ENCODE measurements around the gene YKT6.
"Not testable (repeated sequence)": the region's sequence is repeated elsewhere in the genome, so short reads cannot be mapped to it uniquely, and the experiment has no call there.

Gene YKT6

DNA sequence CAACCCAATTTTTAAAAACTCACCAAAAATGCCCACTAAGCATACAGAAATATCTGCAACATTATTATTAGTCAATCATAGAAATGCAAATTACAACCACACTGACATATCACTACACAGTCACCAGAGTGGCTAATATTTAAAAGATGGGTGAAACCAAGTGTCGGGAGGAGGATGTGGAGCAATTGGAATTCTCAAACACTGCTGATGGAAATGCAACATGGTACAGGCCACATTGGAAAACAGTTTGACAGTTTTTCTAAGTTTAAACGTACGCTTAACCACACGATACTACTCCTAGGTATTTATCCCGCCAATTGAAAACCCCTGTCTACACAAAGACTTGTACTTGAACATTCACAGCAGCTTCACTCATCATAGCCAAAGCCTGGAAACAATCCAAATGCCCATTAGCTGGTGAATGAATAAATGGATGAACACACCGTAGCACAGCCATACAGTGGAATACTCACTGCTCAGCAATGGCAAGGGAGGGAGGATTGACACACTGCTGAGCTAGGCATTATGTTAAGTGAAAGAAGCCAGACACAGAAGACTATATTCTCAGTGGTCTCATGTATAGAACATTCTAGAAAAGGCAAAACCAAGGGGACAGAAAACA, 27.9 kb upstream of the YKT6 start:
- peak; percentile 12 for DNase-seq

DNA sequence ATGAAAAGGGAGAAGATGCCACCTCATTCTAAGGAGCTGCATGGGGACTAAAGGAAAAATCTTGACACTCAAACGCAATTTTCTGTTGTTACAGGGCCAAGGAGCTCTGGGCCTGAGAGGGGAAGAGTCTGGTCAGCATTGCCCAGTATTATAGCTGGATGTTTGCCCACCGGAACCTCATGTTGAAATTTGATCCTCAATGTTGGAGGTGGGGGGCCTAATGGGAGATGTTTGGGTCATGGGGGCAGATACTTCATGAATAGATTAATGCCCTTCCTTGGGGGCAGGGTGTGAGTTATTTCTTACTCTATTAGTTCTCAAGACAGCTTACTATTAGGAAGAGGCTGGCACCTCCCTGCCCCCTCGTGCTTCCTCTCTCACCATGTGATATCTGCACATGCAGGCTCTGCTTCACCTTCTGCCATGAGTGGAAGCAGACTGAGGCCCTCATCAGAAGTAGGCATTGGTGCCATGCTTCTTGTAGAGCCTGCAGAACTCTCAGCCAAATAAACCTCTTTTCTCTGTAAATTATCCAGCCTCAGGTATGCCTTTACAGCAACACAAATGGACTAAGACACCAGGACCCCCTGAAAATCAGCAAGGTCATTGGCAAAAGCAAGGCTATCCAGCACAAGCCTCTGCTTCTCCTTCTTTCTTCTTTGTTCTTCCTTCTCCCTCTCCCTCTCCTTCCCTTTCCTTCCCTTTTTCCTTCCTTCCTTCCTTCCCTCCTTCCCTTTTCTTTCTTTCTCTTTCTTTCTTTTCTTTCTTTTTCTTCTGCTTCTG, 26.7 kb upstream of the YKT6 start:
- DNase-seq, result peak; percentile 29

DNA sequence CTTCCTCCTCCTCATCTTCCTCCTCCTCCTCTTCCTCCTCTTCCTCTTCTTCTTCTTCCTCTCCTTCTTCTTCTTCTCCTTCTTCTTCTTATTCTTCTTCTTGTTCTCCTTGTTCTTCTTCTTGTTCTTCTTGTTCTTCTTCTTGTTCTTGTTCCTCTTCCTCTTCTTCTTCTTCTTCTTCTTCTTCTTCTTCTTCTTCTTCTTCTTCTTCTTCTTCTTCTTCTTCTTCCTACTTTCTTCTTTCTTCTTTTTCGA, 26.2 kb upstream of the YKT6 start:
- DNase-seq, result not testable (repeated sequence)

DNA sequence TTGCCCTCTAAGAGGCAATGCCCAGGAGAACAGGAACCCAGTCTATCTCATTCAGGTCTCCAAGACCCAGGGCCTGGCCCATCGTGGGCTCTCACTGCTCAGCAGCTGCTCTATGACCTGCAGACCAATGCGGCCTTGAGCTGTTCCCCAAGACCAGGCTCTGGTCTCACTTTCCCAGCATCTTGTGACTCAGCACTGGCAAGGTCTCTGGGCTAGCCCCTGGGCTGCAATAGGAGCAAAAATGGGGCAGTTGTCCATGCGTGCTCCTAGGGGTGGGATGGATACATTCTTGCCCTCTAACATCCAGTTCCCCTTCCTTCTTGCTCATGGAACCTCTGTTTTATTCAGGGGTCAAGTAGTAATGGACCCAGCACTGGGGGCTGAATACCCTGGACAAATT, 25.0 kb upstream of the YKT6 start:
- DNase-seq, result peak; percentile 43

DNA sequence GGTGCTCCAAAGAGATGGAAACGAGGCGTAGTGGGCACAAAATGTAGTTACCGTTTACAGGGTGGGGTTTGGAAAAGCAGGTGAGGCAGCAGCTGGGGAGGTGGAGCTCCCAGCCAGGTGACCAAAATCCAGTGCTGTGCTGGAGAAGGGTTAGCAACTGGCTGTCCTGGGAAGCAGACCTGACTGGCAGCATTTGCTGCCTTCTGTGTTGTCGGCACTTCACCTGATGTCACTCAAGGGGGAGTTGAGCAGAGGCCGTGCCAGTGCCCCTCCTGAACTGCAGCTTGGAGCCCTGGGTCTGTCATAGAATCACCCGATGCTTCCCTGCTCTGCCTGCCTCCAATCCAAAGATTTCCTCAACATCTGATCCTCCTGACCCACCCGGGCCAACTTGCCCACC, 24.3 kb upstream of the YKT6 start:
- peak; percentile 23 for DNase-seq

DNA sequence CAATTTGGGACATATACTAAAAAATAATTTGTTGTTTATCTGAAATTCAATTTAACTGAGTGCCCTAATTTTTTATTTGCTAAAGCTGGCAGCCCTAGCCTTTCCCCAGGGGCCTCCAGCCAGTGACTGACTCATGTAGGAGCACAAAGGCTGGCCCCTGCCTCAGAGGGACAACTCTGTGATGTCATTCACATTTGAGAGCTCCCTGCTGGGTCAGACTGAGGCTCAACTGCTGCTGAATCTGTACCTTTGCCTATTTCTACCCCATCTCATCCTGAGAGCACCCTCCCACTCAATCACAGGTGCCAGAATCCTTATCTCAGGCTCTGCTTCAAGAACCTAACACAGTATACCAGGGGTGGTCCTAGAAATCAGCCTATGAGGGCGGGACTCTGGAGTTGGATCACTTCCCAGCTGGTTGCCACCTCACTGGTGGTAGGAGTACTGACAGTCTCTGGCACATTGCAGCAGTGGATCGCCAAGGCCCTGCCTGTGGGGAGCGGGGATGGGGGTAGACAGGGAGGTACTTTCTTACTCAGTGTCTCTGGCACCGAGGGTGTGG, 23.1 kb upstream of the YKT6 start:
- peak; percentile 54 for DNase-seq

DNA sequence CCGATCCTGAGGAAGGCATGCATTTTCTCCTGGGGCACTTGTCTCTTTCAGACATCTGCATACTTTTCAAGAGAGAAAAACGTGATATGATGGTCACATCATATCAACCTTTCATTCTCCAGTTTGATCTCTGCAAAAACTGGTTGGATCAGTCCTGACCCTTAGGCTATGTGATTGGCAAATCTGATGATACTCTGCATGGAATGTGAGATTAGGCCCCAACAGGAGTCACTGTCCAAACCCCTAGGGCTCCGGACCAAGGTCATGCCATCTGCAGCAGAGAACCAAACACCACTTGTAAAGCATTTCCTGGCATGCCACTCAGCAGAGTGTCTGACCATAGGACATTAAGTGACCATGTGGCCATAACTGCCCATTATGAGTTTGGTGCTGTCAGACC, 20.1 kb upstream of the YKT6 start:
- no peak for DNase-seq

DNA sequence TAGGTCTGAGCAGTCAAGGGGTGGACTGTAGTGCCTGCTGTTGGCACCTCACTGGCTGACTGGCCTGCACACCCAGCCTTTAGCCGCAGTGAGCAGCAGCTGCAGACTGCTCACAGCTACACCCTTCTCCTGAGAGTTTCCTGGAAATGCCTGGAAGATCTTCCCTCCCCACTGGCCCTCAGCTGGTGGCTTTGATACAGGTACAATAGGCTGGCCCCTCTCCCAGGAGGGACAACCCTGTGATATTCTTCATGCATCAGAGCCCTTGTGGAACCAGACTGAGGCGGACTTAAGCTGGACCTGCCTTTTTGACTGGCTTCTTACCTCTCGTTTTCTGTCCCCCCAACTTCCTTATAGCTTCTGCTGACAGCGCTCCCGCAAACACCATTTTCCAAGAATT, 18.0 kb upstream of the YKT6 start:
- peak; percentile 40 for DNase-seq

DNA sequence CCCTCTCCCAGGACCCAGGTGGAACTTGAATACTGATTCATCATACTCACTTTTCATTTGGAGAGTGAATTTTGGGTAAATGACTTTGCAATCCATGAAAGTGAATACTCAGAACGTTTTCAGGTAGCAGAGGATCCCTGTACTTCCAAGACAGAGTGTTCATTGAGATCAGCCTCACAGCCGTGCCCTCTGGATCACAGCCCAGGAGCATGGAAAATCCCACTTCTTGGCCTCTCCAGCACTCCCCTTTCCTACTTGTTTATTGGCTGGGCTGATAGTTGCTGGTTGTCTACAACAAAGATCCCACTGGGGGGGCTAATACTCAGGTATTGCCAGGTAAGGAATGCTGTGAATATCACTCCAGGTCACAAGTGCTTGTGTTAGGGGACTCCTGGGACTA, 17.4 kb upstream of the YKT6 start:
- DNase-seq, result peak; percentile 32

DNA sequence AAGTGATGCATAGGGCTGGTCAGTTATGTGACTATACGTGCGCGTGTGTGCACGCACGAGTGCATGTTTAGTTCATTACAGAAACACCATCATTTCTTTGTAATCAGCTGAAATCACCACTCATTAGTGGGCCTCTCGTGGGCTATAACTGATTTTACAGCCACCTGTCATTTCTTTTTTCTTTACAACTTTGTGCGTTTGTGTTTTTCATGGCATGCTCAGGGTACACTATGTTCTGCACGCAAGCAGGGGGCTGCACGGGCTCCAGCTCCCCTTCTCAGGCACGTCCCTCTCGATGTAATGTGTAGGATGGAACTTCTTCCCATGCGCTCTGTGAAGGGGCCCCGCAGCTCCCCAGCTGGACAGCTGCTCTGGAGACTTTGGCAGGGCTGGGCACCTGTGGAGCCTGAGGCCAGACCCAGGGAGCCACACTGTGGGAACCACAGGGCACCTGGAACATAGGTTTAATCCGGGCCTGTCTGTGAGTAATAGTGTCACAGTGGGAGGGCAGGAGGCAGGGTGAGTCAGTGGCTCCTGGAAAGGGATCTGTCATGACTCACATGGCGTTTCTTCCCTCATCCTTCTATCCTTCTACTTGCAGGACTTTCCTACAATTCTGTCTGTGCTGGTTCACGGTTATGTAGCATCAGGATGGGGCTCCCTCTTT, 16.4 kb upstream of the YKT6 start:
- peak; percentile 94 for DNase-seq

DNA sequence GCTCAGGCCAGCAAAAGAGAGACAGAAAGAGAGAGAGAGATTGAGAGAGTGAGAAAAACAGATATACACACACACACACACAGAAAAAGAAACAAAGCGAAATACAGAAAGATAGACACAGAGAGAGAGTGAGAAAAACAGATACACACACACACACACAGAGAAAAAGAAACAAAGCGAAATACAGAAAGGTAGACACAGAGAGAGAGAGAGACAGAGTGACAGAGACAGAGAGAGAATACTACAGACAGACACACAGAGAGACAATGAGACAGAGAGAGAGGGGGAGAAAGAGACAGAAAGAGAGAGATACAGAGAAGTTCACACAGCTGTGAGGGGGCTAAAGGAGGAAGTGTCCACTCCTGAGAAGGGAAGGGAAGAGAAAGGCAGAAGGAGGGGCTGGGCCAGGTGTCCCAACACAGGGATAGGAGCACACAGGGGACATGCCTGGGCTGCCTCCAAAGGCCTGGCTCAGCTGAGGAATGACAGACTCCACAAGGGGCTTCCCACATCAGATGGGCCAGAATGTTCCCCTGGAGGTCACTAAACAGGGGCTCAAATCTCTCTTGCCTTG, 15.8 kb upstream of the YKT6 start:
- DNase-seq, result no peak

DNA sequence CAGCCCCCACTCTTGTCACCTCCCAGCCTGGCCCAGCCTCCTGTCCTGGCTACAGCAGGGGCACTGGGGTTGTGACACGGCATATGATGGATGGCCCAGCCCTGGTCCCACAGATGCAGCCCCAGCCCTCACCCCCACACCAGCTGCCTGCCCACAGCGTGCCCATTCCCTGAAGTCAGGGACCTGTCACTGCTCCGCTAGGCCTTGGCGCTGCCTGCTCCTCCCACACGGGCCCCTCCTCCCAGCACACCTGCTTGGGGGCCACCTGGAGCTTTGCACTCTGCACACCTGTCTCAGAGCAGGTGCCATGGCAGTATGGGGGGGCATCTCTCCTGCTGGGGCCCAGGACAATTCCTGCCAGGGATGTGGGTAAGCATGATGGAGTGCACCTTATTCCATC, 15.0 kb upstream of the YKT6 start:
- no peak for DNase-seq

DNA sequence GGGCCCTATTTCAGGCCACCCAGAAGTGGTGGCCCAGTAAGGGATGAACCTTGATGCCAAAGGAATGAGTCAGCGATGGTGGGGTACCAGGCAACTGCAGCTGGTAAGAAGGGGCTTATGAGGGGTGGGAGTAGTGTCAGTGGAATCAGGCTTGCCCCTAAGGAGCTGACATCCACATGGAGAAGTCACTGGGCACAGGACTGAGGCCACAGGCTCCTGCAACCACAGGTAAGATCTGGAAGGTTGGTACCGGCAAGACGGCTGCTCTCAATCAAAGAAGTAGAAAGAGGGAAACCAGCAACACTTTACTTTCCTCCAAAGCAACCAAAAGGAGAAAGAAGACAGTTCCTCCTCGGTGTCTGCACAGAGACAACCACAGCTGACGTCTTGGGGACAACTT, 14.0 kb upstream of the YKT6 start:
- DNase-seq, result no peak

DNA sequence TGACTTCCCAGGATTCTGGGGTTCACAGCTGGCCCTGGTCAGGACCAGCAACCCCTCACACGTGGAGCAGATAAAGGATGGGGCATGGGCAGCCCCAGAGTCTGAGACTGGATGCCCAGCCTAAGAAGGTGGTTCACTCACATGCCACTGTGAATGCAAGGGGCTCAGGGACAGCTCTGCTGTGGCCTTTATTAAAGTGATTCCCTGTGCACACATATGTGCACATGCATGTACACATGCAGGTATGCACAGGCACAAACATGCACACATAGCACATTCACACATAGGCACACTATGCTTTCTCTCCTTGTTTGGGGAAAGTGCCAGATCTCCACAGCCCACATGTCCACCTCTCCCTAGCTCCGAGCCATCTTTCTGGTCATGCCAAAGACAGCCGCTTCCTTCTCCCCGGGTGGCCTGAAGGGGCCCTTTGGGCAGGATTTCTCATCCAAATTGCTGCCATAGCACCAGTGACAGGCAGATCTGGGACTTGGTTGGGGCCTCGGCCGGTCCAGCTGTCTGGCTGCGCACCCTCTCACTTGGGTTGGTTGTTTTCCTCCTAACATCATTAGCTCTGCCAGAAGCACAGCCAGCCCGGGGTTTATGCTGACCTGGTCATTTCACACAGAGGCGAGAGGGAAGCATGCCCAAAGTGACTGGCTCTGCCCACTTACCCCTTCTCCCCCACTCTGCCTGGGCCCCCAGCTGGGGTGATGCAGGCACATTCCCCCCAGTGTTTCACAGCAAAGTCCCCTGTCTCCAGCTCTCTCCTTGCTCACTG, 13.0 kb upstream of the YKT6 start:
- no peak for DNase-seq

DNA sequence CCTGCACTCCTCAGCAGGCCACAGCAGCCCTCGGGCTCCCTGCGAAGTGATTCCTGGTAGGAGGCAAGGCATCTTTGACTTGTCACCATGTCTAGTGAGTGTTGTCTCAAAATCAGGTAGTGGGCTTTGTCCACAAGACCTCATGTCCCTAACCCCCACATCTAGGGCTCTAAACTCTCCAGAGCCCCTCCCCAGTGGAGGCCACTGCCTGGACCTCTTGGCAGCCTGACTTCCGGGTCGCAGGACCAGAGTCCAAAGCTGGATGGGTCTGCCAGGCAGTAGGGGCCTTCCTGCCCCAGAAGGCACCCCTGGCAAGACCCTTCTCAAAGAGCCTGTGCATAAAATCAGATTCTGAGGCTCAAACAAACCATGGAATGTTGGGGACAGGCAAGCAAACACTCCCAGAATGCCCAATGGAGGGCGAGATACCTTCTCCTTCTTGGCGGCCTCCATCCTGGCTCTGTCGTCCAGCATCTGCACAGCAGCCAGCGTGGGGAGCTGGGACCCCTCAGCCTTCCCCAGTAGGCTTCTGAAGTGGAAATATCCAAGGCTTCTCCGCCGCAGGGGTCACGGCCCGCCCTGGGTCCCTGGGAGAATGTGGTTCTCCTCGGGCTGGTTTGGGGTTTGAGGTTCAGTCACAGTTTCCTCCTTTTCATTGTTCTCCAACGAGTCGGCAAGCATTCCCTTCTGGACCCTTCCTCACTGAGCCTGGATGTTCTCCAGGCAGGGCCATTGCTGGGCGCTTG, 12.1 kb upstream of the YKT6 start:
- no peak for DNase-seq

DNA sequence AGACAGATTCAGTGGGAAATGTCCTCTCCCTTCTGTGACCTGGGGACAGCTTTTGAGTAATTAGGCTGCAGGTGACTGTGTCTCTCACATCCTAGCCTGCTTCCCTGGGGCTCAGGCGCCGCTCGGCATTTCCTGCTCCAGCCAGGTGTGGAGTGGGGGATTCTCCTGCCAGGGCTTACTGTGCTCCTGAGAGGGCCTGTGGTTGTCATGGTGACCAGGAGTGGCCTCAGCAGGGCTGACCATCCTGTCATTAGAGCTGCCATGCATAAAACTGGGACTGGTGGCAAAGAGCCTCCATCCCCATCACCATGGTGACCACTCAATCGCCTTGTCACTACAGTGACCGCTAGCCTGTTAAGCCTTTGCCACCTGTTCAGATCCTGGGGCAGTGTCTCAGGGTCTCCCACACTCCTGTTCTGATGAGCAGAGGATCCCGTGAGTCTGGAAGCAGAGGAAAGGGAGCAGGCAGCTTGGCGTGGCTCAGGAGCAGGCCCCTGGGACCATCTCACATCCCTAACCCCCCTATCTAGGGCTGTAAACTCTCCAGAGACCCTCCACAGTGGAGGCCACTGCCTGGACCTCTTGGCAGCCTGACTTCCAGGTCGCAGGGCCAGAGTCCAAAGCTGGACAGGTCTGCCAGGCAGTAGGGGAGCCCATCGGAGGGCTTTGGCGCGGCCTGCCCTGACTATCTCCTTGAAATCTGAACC, 11.3 kb upstream of the YKT6 start, which contains the start of gene GCK:
Gene GCK (minus strand): TSS at position 154 of the 707 bp plus-strand sequence. CDS start 486 bp downstream, outside the sequence.
- DNase-seq, result no peak

DNA sequence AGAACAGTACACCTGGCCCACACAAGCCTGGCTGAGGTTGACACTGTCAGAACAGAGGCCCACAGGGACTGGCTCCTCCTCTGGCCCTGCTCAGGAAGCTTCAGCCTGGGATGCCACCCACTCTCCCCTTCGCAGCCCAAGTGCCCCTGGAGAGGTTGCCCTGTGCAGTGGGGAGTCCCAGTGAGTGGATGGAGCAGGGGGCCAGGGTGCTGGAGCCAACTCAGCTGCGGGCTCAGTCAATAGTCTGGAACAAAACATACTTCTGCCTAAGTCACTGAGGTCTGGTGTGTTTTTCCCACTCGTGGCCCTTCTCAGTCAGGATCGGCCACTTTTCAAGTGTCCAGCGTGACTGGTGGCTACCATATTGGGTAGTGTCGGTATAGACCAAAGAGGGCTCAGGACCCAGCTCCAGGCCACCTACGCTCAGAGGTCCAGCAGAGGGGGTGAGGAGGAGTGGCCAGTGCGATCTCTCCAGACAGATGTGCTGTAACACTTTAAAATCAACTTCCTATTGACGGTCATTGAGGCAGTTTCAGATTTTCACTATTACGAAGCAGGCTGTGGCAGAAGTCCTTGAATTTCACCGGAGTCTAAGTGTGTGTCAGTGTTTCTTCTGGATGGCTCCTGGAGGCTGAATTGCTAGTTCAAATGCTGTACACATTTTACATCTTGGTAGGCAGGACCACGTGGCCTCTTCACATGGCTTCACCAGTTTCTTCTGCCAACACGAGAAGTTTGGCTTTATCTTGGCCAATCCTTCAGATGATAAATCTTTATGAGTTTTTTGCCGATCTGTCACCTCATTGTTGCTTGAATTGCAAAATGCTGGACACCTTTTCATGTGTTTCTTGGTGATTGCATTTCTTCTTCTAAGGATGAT, 10.5 kb upstream of the YKT6 start:
- DNase-seq, result no peak

DNA sequence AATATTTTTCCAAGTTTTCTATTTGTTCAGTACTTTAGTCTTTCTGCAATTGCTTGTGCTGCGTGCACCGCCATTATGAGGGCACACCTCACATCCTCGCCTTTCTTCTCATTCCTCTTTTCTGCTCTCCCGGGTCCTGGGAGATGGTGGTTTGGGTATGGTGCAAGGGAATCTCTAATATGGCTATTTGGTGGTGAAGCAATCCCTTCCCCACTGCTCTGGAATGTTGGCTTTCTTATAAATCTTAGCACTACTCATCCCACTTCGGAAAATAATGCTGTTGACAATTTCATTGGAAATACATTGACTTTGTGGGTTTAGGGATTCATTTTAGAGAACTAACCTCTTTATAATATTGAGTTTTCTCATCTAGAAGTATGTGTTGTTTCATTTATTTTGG, 9.6 kb upstream of the YKT6 start:
- no peak for DNase-seq

DNA sequence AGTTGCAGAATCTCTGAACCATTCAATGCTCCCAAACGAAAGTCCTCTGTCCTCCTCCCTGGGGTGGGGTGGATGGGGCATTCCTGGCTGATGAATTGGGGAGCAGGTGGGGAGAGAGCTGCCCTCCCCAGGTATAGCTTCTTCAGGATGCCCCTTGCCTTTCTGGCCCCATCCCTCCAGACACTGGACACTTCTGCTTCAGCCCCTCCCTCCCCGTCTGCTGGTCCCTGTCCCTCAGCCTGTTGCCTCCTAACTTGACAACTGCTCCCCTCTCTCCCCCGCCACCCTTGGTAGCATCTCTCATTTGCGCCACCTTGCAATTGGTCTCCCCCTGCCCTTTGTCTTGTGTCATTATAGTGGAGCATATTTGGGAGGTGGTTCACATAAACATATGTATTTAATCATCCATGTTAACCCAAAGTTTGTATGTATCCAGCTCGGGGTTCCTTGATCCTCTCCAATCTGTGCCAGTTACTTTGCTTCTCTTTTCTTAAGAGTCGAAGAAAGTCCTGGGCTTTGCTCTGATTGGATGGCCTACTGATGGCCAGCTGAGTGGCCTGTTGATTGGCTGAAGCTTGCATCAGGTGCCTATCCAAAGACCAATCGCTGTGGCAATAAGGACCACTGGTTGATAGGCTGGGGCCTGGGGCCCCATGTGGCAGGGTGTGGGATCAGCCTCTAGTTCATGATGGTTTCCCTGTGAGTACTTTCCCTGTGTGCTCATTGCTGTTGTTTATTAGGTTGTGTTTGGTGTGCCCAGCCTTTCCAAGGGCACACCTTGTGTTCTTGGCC, 7.6 kb upstream of the YKT6 start:
- no peak for DNase-seq

DNA sequence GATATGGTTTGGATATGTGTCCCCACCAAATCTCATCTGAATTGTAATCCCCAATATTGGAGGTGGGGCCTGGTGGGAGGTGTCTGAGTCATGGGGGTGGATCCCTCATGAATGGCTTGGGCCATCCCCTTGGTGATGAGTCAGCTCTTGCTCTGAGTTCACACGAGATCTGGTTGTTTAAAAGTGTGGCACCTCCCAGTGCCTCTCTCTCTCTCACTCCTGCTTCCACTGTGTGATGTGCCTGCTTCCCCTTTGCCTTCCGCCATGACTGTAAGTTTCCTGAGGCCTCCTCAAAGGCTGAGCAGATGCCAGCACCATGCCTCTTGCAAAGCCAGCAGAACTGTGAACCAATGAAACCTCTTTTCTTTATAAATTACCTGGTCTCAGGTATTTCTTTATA, 6.7 kb upstream of the YKT6 start:
- DNase-seq, result no peak
